ENCODE results near the gene ZNF224. TPM values are rescaled to one million over a fixed set of nuclear protein-coding genes. Genes with fewer than 3 reads are reported as not detected.
A peak's percentile ranks its signal among the peaks of the same experiment; 100 is the strongest.
"Not testable (repeated sequence)": the region's sequence is repeated elsewhere in the genome, so short reads cannot be mapped to it uniquely, and the experiment has no call there.

The ZNF224 gene
- polyA plus RNA-seq, 3 donors from 2014 or later = 5.8 to 11.6 (median 7.2) TPM

GRCh38 chr19:44092108-44092507 is 2.1 kb upstream of the ZNF224 start:
- H3K36me3 Mint-ChIP-seq = peaks cover 10 to 16% (median 11%) of the 10 kb centered on the region in 3 donors
- H3K4me1 Mint-ChIP-seq = peaks cover 21 to 27% of the 10 kb centered on the region in 2 donors
- no peak overlapping the region for H3K27ac Mint-ChIP-seq
- H3K27me3 Mint-ChIP-seq (ENCODE audit: low read depth in 3 of 3) = peaks cover 0 to 5% (median 3%) of the 10 kb centered on the region in 3 donors
- DNase-seq = no peak
- peak overlapping the region in 1 of 5 donors; percentile 62 for H3K4me3 Mint-ChIP-seq
- H3K9me3 Mint-ChIP-seq = no peaks in the 10 kb centered on the region

- Mint-ChIP-seq H3K9me3 (peaks cover 33 to 76% (median 65%) of the 10 kb centered on the region in 6 donors), H3K4me3 (no peak overlapping the region), H3K4me1 (peaks cover 10 to 15% of the 10 kb centered on the region in 2 donors), H3K27me3 (ENCODE audit: low read depth in 3 of 3) (peaks cover 0 to 2% (median 0%) of the 10 kb centered on the region in 3 donors), H3K36me3 (peaks cover 52 to 66% (median 64%) of the 10 kb centered on the region in 3 donors), H3K27ac (no peak overlapping the region)
- no peak for DNase-seq
These were observed 13.6 kb downstream of the ZNF224 start for GRCh38 chr19:44107751-44108150.

GRCh38 chr19:44109458-44109857 is 15.3 kb downstream of the ZNF224 start:
- Mint-ChIP-seq H3K27ac (no peak overlapping the region), H3K4me3 (no peak overlapping the region), H3K9me3 (peaks cover 27 to 68% (median 57%) of the 10 kb centered on the region in 6 donors), H3K4me1 (peaks cover 24 to 30% of the 10 kb centered on the region in 2 donors), H3K36me3 (peaks cover 35 to 49% (median 47%) of the 10 kb centered on the region in 3 donors), H3K27me3 (ENCODE audit: low read depth in 3 of 3) (peaks cover 0 to 2% (median 0%) of the 10 kb centered on the region in 3 donors)
- no peak for DNase-seq

GRCh38 chr19:44111910-44112463 is 17.8 kb downstream of the ZNF224 start:
- peaks cover 12 to 48% (median 41%) of the 10 kb centered on the region in 6 donors for H3K9me3 Mint-ChIP-seq
- DNase-seq = no peak
- peaks cover 16 to 32% (median 23%) of the 10 kb centered on the region in 3 donors for H3K36me3 Mint-ChIP-seq
- peaks cover 32 to 42% of the 10 kb centered on the region in 2 donors for H3K4me1 Mint-ChIP-seq
- peak overlapping the region in 3 of 6 donors; percentile 12 to 22 (median 21) for H3K27ac Mint-ChIP-seq
- H3K4me3 Mint-ChIP-seq = peak overlapping the region; percentile 44 to 100 (median 100)
- peaks cover 0 to 2% (median 0%) of the 10 kb centered on the region in 3 donors for H3K27me3 Mint-ChIP-seq (ENCODE audit: low read depth in 3 of 3)

- peaks cover 32 to 42% of the 10 kb centered on the region in 2 donors for H3K4me1 Mint-ChIP-seq
- no peak for DNase-seq
- peaks cover 0 to 2% (median 0%) of the 10 kb centered on the region in 3 donors for H3K27me3 Mint-ChIP-seq (ENCODE audit: low read depth in 3 of 3)
- H3K36me3 Mint-ChIP-seq = peaks cover 14 to 30% (median 20%) of the 10 kb centered on the region in 3 donors
- H3K9me3 Mint-ChIP-seq = peaks cover 9 to 40% (median 33%) of the 10 kb centered on the region in 6 donors
- H3K4me3 Mint-ChIP-seq = peak overlapping the region; percentile 100
- peak overlapping the region; percentile 85 to 98 (median 94) for H3K27ac Mint-ChIP-seq
These were observed 18.6 kb downstream of the ZNF224 start for GRCh38 chr19:44112802-44113137.

- H3K27me3 Mint-ChIP-seq (ENCODE audit: low read depth in 3 of 3) = no peaks in the 10 kb centered on the region
- H3K27ac Mint-ChIP-seq = peak within 1 kb of the TSS; percentile 85 to 98 (median 94)
- H3K4me3 Mint-ChIP-seq = peak within 1 kb of the TSS; percentile 100
- H3K36me3 Mint-ChIP-seq = peaks cover 13 to 28% (median 20%) of the 10 kb centered on the region in 3 donors
- peaks cover 32 to 42% of the 10 kb centered on the region in 2 donors for H3K4me1 Mint-ChIP-seq
- peaks cover 5 to 35% (median 28%) of the 10 kb centered on the region in 6 donors for H3K9me3 Mint-ChIP-seq
- peak; percentile 87 to 90 (median 88) for DNase-seq
These were observed 19.1 kb downstream of the ZNF224 start, which contains the start of gene ZNF225 for GRCh38 chr19:44113138-44113783. TSS of gene ZNF225 (plus strand) at chr19:44113399. CDS start at chr19:44115828, 2,429 bp downstream.

- H3K36me3 Mint-ChIP-seq = peaks cover 16 to 29% (median 24%) of the 10 kb centered on the region in 3 donors
- DNase-seq = no peak
These were observed 19.7 kb downstream of the ZNF224 start for GRCh38 chr19:44113784-44114390.

GRCh38 chr19:44121162-44121561 is 27.0 kb downstream of the ZNF224 start:
- H3K9me3 Mint-ChIP-seq = peaks cover 15 to 49% (median 26%) of the 10 kb centered on the region in 6 donors
- H3K27me3 Mint-ChIP-seq (ENCODE audit: low read depth in 3 of 3); H3K4me3 Mint-ChIP-seq; DNase-seq; H3K27ac Mint-ChIP-seq: not testable (repeated sequence)
- peaks cover 84 to 89% (median 85%) of the 10 kb centered on the region in 3 donors for H3K36me3 Mint-ChIP-seq
- peaks cover 3 to 26% of the 10 kb centered on the region in 2 donors for H3K4me1 Mint-ChIP-seq

More at GRCh38 chr19:44113784-44114390, 19.7 kb downstream of the ZNF224 start:
- H3K4me3 Mint-ChIP-seq = peak overlapping the region; percentile 100
- no peaks in the 10 kb centered on the region for H3K27me3 Mint-ChIP-seq (ENCODE audit: low read depth in 3 of 3)
- peaks cover 1 to 29% (median 25%) of the 10 kb centered on the region in 6 donors for H3K9me3 Mint-ChIP-seq
- H3K27ac Mint-ChIP-seq = peak overlapping the region; percentile 85 to 98 (median 94)
- peaks cover 32 to 42% of the 10 kb centered on the region in 2 donors for H3K4me1 Mint-ChIP-seq

GRCh38 chr19:44131955-44132354 is 37.8 kb downstream of the ZNF224 start:
- Mint-ChIP-seq H3K27ac (no peak overlapping the region), H3K27me3 (ENCODE audit: low read depth in 3 of 3) (peaks cover 0 to 5% (median 3%) of the 10 kb centered on the region in 3 donors), H3K4me3 (no peak overlapping the region), H3K9me3 (peaks cover 25 to 49% (median 37%) of the 10 kb centered on the region in 6 donors), H3K4me1 (no peaks in the 10 kb centered on the region), H3K36me3 (peaks cover 9 to 33% (median 32%) of the 10 kb centered on the region in 3 donors)
- no peak for DNase-seq

GRCh38 chr19:44141191-44142058 is 47.3 kb downstream of the ZNF224 start, which contains the start of gene ZNF234:
TSS of gene ZNF234 (plus strand) at chr19:44141554. CDS start at chr19:44144633, 3,079 bp downstream.
- peak within 1 kb of the TSS; percentile 89 to 96 (median 95) for H3K4me3 Mint-ChIP-seq
- H3K27me3 Mint-ChIP-seq (ENCODE audit: low read depth in 3 of 3) = peaks cover 0 to 2% (median 0%) of the 10 kb centered on the region in 3 donors
- peaks cover 0 to 10% (median 1%) of the 10 kb centered on the region in 6 donors for H3K9me3 Mint-ChIP-seq
- DNase-seq = peak; percentile 66 to 74 (median 71)
- peaks cover 18 to 37% of the 10 kb centered on the region in 2 donors for H3K4me1 Mint-ChIP-seq
- peaks cover 20 to 32% (median 26%) of the 10 kb centered on the region in 3 donors for H3K36me3 Mint-ChIP-seq
- H3K27ac Mint-ChIP-seq = peak within 1 kb of the TSS; percentile 85 to 93 (median 91)

- peak overlapping the region; percentile 85 to 93 (median 91) for H3K27ac Mint-ChIP-seq
- H3K27me3 Mint-ChIP-seq (ENCODE audit: low read depth in 3 of 3) = no peaks in the 10 kb centered on the region
- H3K9me3 Mint-ChIP-seq = peaks cover 0 to 7% (median 0%) of the 10 kb centered on the region in 6 donors
- H3K36me3 Mint-ChIP-seq = peaks cover 20 to 32% (median 26%) of the 10 kb centered on the region in 3 donors
- peak overlapping the region; percentile 89 to 96 (median 95) for H3K4me3 Mint-ChIP-seq
- DNase-seq = no peak
- H3K4me1 Mint-ChIP-seq = peaks cover 18 to 37% of the 10 kb centered on the region in 2 donors
These were observed 47.9 kb downstream of the ZNF224 start for GRCh38 chr19:44142059-44142433.

GRCh38 chr19:44149776-44150175 is 55.6 kb downstream of the ZNF224 start:
- H3K36me3 Mint-ChIP-seq = peaks cover 80 to 87% (median 85%) of the 10 kb centered on the region in 3 donors
- no peak overlapping the region for H3K4me3 Mint-ChIP-seq

GRCh38 chr19:44151491-44151890 is 57.3 kb downstream of the ZNF224 start:
- peaks cover 10 to 26% (median 19%) of the 10 kb centered on the region in 6 donors for H3K9me3 Mint-ChIP-seq
- no peak for DNase-seq
- peaks cover 75 to 82% (median 81%) of the 10 kb centered on the region in 3 donors for H3K36me3 Mint-ChIP-seq
- no peak overlapping the region for H3K4me3 Mint-ChIP-seq
- no peaks in the 10 kb centered on the region for H3K27me3 Mint-ChIP-seq (ENCODE audit: low read depth in 3 of 3)
- no peaks in the 10 kb centered on the region for H3K4me1 Mint-ChIP-seq
- H3K27ac Mint-ChIP-seq = no peak overlapping the region

More at GRCh38 chr19:44149776-44150175, 55.6 kb downstream of the ZNF224 start:
- no peaks in the 10 kb centered on the region for H3K4me1 Mint-ChIP-seq
- no peak for DNase-seq
- no peak overlapping the region for H3K27ac Mint-ChIP-seq
- H3K27me3 Mint-ChIP-seq (ENCODE audit: low read depth in 3 of 3) = no peaks in the 10 kb centered on the region
- peaks cover 3 to 12% (median 7%) of the 10 kb centered on the region in 6 donors for H3K9me3 Mint-ChIP-seq
